ELR (cell line): ENCODE data around the gene KIF18B.

Experiments used
- DNase-seq: peaks from one replicate; pipeline ENCODE4 v3.0.0-alpha.2; 2015; ENCODE audit warnings: low read depth

KIF18B gene

GRCh38 chr17:44935116-44935515, 12.5 kb downstream of the KIF18B start:
- no peak for DNase-seq

GRCh38 chr17:44934745-44935105, 12.8 kb downstream of the KIF18B start:
- DNase-seq = no peak

GRCh38 chr17:44933824-44934744, 13.5 kb downstream of the KIF18B start:
- DNase-seq = no peak

GRCh38 chr17:44932787-44933097, 14.8 kb downstream of the KIF18B start:
- no peak for DNase-seq

- no peak for DNase-seq
These were observed 15.3 kb downstream of the KIF18B start for GRCh38 chr17:44932096-44932786.

GRCh38 chr17:44931376-44931775, 16.2 kb downstream of the KIF18B start:
- DNase-seq = no peak

- no peak for DNase-seq
These were observed 16.9 kb downstream of the KIF18B start for GRCh38 chr17:44930667-44931066.

GRCh38 chr17:44928950-44929720, 18.4 kb downstream of the KIF18B start:
- DNase-seq = no peak

- DNase-seq = no peak
These were observed 19.4 kb downstream of the KIF18B start for GRCh38 chr17:44928136-44928535.

- DNase-seq = no peak
These were observed 19.9 kb downstream of the KIF18B start for GRCh38 chr17:44927696-44928095.

- no peak for DNase-seq
These were observed 20.6 kb downstream of the KIF18B start for GRCh38 chr17:44926821-44927525.

GRCh38 chr17:44925731-44926697, 21.6 kb downstream of the KIF18B start:
- DNase-seq = no peak

GRCh38 chr17:44924107-44924544, 23.4 kb downstream of the KIF18B start:
- no peak for DNase-seq

- no peak for DNase-seq
These were observed 24.7 kb downstream of the KIF18B start for GRCh38 chr17:44922746-44923470.

- DNase-seq = no peak
These were observed 25.4 kb downstream of the KIF18B start for GRCh38 chr17:44922136-44922535.

- DNase-seq = no peak
These were observed 26.3 kb downstream of the KIF18B start for GRCh38 chr17:44921122-44921882.

- DNase-seq = no peak
These were observed 27.0 kb downstream of the KIF18B start for GRCh38 chr17:44920565-44920940.

- DNase-seq = peak; percentile 87
These were observed 27.5 kb downstream of the KIF18B start for GRCh38 chr17:44919885-44920564.

GRCh38 chr17:44919411-44919810, 28.2 kb downstream of the KIF18B start:
- no peak for DNase-seq
